Trophoblast cell (in vitro differentiated cells and primary cell): ENCODE data around the gene C16orf89.

Source experiments
- DNase-seq, 2 donors: peaks; one replicate each; pipeline ENCODE4 v3.0.0-alpha.2; 2016
- H2AFZ ChIP-seq: 2 replicates; pipeline ENCODE4 v1.6.1; 2013; ENCODE audit warnings: low read length, moderate library complexity, mild to moderate bottlenecking; ENCODE audit not compliant: insufficient read depth, poor library complexity
- H2AK5ac ChIP-seq: 2 replicates; pipeline ENCODE4 v1.6.1; 2013; ENCODE audit warnings: mild to moderate bottlenecking, low read length
- H2BK120ac ChIP-seq: 2 replicates; pipeline ENCODE4 v1.6.1; 2013; ENCODE audit warnings: low read length, mild to moderate bottlenecking, moderate library complexity; ENCODE audit not compliant: insufficient read depth, poor library complexity
- H2BK12ac ChIP-seq: 2 replicates; pipeline ENCODE4 v1.6.1; 2013; ENCODE audit warnings: mild to moderate bottlenecking, low read length, moderate library complexity
- H2BK5ac ChIP-seq: 2 replicates; pipeline ENCODE4 v1.6.1; 2013; ENCODE audit warnings: low read length, low read depth, moderate library complexity, mild to moderate bottlenecking; ENCODE audit not compliant: poor library complexity
- H3K14ac ChIP-seq: 2 replicates; pipeline ENCODE4 v1.6.1; 2013; ENCODE audit warnings: mild to moderate bottlenecking, low read length
- H3K18ac ChIP-seq: 2 replicates; pipeline ENCODE4 v1.6.1; 2013; ENCODE audit warnings: mild to moderate bottlenecking, low read length
- H3K23ac ChIP-seq: 2 replicates; pipeline ENCODE4 v1.6.1; 2013; ENCODE audit warnings: low read length
- H3K27ac ChIP-seq: 2 replicates; pipeline ENCODE4 v1.5.1; 2013; ENCODE audit warnings: low read depth, mild to moderate bottlenecking, inconsistent platforms, low read length, moderate library complexity
- H3K27me3 ChIP-seq: 2 replicates; pipeline ENCODE4 v1.6.1; 2013; ENCODE audit warnings: inconsistent platforms, mild to moderate bottlenecking, low read length, moderate library complexity; ENCODE audit not compliant: insufficient read depth
- H3K36me3 ChIP-seq, 2 experiments: 1 replicate in 1 of 2; 2 replicates in 1 of 2; pipeline ENCODE4 v1.6.1; 2013; ENCODE audit warnings: low read length in 2 of 2, mild to moderate bottlenecking in 2 of 2, moderate library complexity in 1 of 2; ENCODE audit not compliant: insufficient read depth in 2 of 2, control insufficient read depth in 1 of 2
- H3K4ac ChIP-seq: 2 replicates; pipeline ENCODE4 v1.6.1; 2013; ENCODE audit warnings: low read depth, mild to moderate bottlenecking, low read length, moderate library complexity
- H3K4me1 ChIP-seq, 2 experiments: 1 replicate in 1 of 2; 2 replicates in 1 of 2; pipeline ENCODE4 v1.6.1; 2013; ENCODE audit warnings: low read length in 2 of 2, mild to moderate bottlenecking in 2 of 2, moderate library complexity in 1 of 2; ENCODE audit not compliant: insufficient read depth in 2 of 2, control insufficient read depth in 1 of 2
- H3K4me2 ChIP-seq: 2 replicates; pipeline ENCODE4 v1.6.1; 2013; ENCODE audit warnings: inconsistent platforms, mild to moderate bottlenecking, low read length, moderate library complexity
- H3K4me3 ChIP-seq: 2 replicates; pipeline ENCODE4 v1.5.1; 2013; ENCODE audit warnings: mild to moderate bottlenecking, low read depth, low read length, inconsistent platforms
- H3K79me1 ChIP-seq: one replicate; pipeline ENCODE4 v1.6.1; 2013; ENCODE audit warnings: low read length
- H3K79me2 ChIP-seq: 2 replicates; pipeline ENCODE4 v1.6.1; 2013; ENCODE audit warnings: low read length, mild to moderate bottlenecking; ENCODE audit not compliant: control insufficient read depth, insufficient read depth, poor library complexity
- H3K9ac ChIP-seq: 2 replicates; pipeline ENCODE4 v1.6.1; 2013; ENCODE audit warnings: mild to moderate bottlenecking, low read length
- H3K9me3 ChIP-seq: 2 replicates; pipeline ENCODE4 v1.6.1; 2013; ENCODE audit warnings: low read depth, mild to moderate bottlenecking, control low read depth, inconsistent platforms, low read length; ENCODE audit not compliant: insufficient read depth
- H4K12ac ChIP-seq: 2 replicates; pipeline ENCODE4 v1.6.1; 2013; ENCODE audit warnings: low read depth, mild to moderate bottlenecking, low read length, moderate library complexity
- H4K8ac ChIP-seq: 2 replicates; pipeline ENCODE4 v1.6.1; 2013; ENCODE audit warnings: low read depth, mild to moderate bottlenecking, low read length, moderate library complexity
- H4K91ac ChIP-seq: one replicate; pipeline ENCODE4 v1.6.1; 2013; ENCODE audit warnings: low read depth, mild to moderate bottlenecking, low read length, moderate library complexity
- WGBS: extraction: QIAGEN DNeasy Blood & Tissue Kit; methylation state at CpG from one replicate; pipeline ENCODE4 v1.1.7; 2013; ENCODE audit warnings: missing lambda C conversion rate; ENCODE audit not compliant: insufficient read length, insufficient coverage; ENCODE audit errors: extremely low coverage; 5-methylcytosine and 5-hydroxymethylcytosine counted together

C16orf89 gene

DNA sequence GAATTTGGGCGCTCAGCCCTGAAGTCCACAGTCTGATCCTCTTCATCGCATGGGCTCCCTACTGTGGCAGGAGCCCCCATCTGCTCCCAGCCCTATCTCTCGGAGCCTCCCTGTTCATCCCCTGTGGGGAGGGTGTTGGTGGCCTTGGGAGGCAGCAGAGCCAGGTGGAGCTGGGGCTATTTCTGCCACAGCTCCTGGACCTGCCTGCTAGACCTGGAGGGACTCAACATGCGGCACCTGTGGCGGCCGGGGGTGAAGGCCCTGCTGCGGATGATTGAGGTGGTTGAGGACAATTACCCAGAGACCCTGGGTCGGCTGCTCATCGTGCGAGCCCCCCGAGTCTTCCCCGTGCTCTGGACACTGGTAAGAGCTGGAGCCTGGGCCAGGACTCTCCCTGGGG lies 62.5 kb downstream of the C16orf89 start:
- H2AFZ ChIP-seq: no peak overlapping the region
- no peaks in the 10 kb centered on the region for H3K36me3 ChIP-seq
- no peak overlapping the region for H4K12ac ChIP-seq
- H3K4ac ChIP-seq: no peak overlapping the region
- no peaks in the 10 kb centered on the region for H3K79me2 ChIP-seq
- H3K23ac ChIP-seq: no peak overlapping the region
- DNase-seq: no peak
- H2BK5ac ChIP-seq: no peak overlapping the region
- no peak overlapping the region for H3K18ac ChIP-seq
- no peak overlapping the region for H3K27ac ChIP-seq
- no peaks in the 10 kb centered on the region for H3K4me1 ChIP-seq
- H2AK5ac ChIP-seq: no peak overlapping the region
- H3K9ac ChIP-seq: no peak overlapping the region
- no peaks in the 10 kb centered on the region for H3K9me3 ChIP-seq
- H3K14ac ChIP-seq: no peak overlapping the region
- no peak overlapping the region for H4K8ac ChIP-seq
- no peaks in the 10 kb centered on the region for H3K79me1 ChIP-seq
- no peak overlapping the region for H3K4me2 ChIP-seq
- WGBS: no CpG with 5 or more reads among the region's 12 CpGs
- H3K27me3 ChIP-seq: no peaks in the 10 kb centered on the region
- no peak overlapping the region for H3K4me3 ChIP-seq
- no peak overlapping the region for H2BK120ac ChIP-seq
- H2BK12ac ChIP-seq: no peak overlapping the region
- no peak overlapping the region for H4K91ac ChIP-seq

DNA sequence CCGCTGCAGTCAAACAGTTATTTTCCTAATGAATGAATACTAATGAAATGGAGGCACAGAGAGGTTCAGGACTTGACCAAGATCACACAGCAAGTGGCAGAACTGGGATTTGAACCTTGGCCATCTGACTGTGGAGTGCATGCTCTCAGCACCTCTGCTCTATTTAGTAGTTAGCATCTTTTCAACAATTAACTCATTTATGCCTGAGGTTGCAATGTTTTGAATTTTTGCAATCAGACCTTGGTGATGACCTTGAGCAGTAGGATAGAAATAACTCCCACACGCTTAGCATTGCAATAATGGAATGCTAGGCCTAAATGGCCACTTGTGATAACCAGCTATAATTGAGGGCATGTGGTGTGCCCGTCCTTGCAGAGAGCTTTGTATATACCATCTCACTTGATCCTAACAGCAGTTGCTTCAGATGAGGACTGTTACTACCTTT lies 63.0 kb downstream of the C16orf89 start:
- no peak overlapping the region for H3K4ac ChIP-seq
- H3K14ac ChIP-seq: no peak overlapping the region
- no peak overlapping the region for H2BK5ac ChIP-seq
- H3K4me3 ChIP-seq: no peak overlapping the region
- H3K36me3 ChIP-seq: no peaks in the 10 kb centered on the region
- no peak overlapping the region for H2AFZ ChIP-seq
- H2BK120ac ChIP-seq: no peak overlapping the region
- no peaks in the 10 kb centered on the region for H3K4me1 ChIP-seq
- no peak overlapping the region for H4K12ac ChIP-seq
- H4K8ac ChIP-seq: no peak overlapping the region
- no peak overlapping the region for H2AK5ac ChIP-seq
- H3K27me3 ChIP-seq: no peaks in the 10 kb centered on the region
- no peak overlapping the region for H3K4me2 ChIP-seq
- no peak overlapping the region for H4K91ac ChIP-seq
- H3K9me3 ChIP-seq: no peaks in the 10 kb centered on the region
- H3K79me2 ChIP-seq: no peaks in the 10 kb centered on the region
- no peak for DNase-seq
- no peak overlapping the region for H2BK12ac ChIP-seq
- H3K18ac ChIP-seq: no peak overlapping the region
- no CpG with 5 or more reads among the region's 3 CpGs for WGBS
- no peak overlapping the region for H3K23ac ChIP-seq
- H3K79me1 ChIP-seq: no peaks in the 10 kb centered on the region
- H3K9ac ChIP-seq: no peak overlapping the region
- H3K27ac ChIP-seq: no peak overlapping the region

DNA sequence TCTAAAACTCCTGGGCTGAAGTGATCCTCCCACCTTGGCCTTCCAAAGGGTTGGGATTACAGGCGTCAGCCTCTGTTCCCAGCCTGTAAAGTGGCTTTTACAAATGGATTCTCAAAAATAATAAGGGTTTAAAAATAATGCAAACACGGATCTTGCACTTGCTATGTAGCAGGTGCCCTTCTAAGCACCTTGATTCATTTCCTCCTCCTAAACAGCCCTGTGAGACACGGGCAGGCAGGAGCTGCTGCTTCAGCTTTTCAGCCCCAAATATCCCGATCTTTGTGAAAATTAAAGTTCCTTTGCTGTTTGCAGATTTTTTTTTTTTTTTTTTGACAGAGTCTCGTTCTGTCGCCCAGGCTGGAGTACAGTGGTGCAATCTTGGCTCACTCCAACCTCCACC lies 63.8 kb downstream of the C16orf89 start:
- Histone ChIP-seq H2AK5ac (no peak overlapping the region), H3K4me3 (no peak overlapping the region), H3K9me3 (no peaks in the 10 kb centered on the region), H2BK5ac (no peak overlapping the region), H3K27ac (no peak overlapping the region), H3K18ac (no peak overlapping the region), H3K36me3 (no peaks in the 10 kb centered on the region), H3K23ac (no peak overlapping the region), H3K4me1 (no peaks in the 10 kb centered on the region), H4K91ac (no peak overlapping the region), H4K12ac (no peak overlapping the region), H3K4ac (no peak overlapping the region), H2AFZ (no peak overlapping the region), H2BK12ac (no peak overlapping the region), H3K79me2 (no peaks in the 10 kb centered on the region), H3K79me1 (no peaks in the 10 kb centered on the region), H3K27me3 (no peaks in the 10 kb centered on the region), H3K9ac (no peak overlapping the region), H2BK120ac (no peak overlapping the region), H3K4me2 (no peak overlapping the region), H4K8ac (no peak overlapping the region), H3K14ac (no peak overlapping the region)
- WGBS: no CpG with 5 or more reads among the region's 6 CpGs
- no peak for DNase-seq

DNA sequence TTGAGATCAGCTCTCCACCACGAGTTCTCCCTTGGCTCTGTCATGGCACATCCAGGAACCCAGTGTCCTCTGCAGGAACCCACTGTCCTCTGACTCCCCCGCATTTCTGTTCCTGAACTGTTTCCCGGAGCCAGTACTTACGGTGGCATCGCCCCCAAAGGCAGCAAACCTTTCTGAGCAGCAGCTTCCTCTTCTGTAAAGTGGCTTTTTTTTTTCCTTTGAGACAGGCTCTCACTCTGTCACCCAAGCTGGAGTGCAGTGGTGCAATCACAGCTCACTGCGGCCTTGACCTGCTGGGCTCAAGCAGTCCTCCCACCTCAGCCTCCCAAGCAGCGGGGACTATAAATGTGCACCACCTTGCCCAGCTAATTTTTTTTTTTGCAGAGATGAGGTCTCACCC lies 64.2 kb downstream of the C16orf89 start:
- no peak overlapping the region for H3K23ac ChIP-seq
- no CpG with 5 or more reads among the region's 7 CpGs for whole genome bisulfite sequencing
- no peak overlapping the region for H4K12ac ChIP-seq
- no peaks in the 10 kb centered on the region for H3K27me3 ChIP-seq
- no peaks in the 10 kb centered on the region for H3K79me1 ChIP-seq
- no peak overlapping the region for H4K8ac ChIP-seq
- H3K36me3 ChIP-seq: no peaks in the 10 kb centered on the region
- H3K4me2 ChIP-seq: no peak overlapping the region
- H3K18ac ChIP-seq: no peak overlapping the region
- no peak overlapping the region for H3K4ac ChIP-seq
- H3K14ac ChIP-seq: no peak overlapping the region
- no peak overlapping the region for H2BK12ac ChIP-seq
- no peak for DNase-seq
- H3K4me1 ChIP-seq: no peaks in the 10 kb centered on the region
- H3K9ac ChIP-seq: no peak overlapping the region
- H4K91ac ChIP-seq: no peak overlapping the region
- no peak overlapping the region for H2BK120ac ChIP-seq
- H2AFZ ChIP-seq: no peak overlapping the region
- H3K9me3 ChIP-seq: no peaks in the 10 kb centered on the region
- H3K4me3 ChIP-seq: no peak overlapping the region
- no peak overlapping the region for H2AK5ac ChIP-seq
- H2BK5ac ChIP-seq: no peak overlapping the region
- no peak overlapping the region for H3K27ac ChIP-seq
- no peaks in the 10 kb centered on the region for H3K79me2 ChIP-seq
